ENCODE measurements around the gene NRG3.
"Not testable (repeated sequence)": the region's sequence is repeated elsewhere in the genome, so short reads cannot be mapped to it uniquely, and the experiment has no call there.

NRG3 gene

DNA sequence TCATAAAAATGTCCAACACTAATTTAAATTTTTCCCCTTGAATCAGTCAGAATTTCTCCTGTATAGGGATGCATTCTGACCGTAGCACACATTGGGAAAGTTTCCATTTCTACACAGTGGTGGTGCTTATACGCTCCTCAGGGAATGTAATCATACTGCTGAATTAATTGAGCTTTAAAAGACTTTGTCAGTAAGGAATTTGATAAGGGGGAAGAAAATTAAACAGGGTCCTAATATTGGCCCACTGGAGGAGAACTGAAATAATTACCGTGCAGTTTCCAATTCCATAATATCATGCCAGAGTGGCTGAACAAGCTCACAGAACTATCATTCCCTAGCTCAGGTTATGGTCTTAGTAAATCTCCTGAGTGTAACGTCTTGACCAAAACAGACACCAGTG, 1041.9 kb downstream of the NRG3 start:
- no peak for DNase-seq (ENCODE audit: low read depth in 2 of 2)

DNA sequence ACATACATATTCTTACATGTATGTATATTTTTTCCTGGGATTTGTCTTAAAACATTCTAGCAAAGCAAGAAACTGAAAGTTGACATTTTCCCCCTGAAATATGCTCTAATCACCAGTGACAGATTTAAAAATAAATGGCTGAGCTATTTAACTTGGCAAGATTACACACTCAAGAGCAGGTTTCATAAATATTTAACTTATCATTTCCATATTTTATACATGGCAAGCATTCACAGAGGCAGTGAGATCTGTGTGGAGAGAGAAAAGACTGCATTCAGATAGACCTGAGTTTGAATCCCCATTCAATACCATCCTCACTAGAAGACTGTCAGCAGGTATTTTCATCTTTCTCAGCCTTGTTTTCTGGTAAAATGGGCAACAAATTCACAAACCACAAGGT, 1043.0 kb downstream of the NRG3 start:
- no peak for DNase-seq (ENCODE audit: low read depth in 2 of 2)

DNA sequence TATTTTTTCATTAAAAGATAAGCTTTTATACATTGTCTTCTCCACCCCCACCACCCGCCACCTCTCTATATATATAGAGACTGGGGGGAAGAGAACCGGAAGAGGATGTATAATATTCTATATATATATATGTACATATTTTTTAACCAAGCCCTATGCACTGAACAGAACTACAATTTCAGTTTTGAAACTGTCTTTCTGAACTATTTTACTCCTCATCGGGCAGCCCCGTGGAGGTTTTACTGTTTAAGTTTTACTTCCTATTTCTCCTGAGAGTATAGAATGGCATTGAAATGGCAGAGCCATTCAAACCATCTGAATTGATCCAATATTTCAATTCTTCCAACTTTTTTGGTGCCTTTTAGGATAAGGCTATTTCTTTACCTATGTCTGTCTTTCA, 1047.1 kb downstream of the NRG3 start:
- no peak for DNase-seq (ENCODE audit: low read depth in 2 of 2)

DNA sequence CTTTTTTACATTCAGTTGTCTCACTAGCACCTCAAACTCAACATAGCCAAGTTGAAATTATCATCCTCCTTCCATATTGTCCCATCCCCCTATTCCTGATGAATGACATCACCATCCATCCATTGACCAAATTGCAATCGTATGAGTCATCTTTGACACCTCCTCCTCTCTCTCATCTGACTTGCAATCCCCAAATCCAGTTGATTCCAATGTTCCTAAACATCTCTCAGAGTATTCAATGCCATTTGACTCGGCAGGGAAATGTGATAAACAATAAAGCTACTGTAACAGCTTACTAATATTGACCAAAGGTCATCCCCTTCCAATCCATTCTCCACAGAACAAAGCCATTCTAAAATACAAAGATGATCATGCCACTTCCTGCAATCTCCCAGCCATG, 1047.8 kb downstream of the NRG3 start:
- no peak for DNase-seq (ENCODE audit: low read depth in 2 of 2)

DNA sequence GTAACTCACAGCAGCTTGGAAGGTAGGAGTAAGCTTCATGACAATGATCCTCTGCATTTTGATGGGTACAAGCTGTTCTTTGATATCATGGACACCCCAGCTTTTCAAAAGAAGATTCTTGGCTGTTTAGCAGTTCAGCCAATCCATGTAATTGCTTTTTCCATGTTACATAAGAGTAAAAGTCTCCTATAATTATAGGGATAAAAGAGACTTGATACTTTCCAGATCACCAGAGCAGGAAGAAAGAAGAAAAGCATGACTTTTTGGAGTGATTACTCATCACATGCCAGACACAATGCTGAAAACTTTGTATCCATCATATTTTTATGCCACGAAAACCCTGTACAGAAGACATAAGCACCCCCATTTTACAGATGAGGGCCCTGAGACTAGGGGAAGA, 1049.7 kb downstream of the NRG3 start:
- no peak for DNase-seq (ENCODE audit: low read depth in 2 of 2)

DNA sequence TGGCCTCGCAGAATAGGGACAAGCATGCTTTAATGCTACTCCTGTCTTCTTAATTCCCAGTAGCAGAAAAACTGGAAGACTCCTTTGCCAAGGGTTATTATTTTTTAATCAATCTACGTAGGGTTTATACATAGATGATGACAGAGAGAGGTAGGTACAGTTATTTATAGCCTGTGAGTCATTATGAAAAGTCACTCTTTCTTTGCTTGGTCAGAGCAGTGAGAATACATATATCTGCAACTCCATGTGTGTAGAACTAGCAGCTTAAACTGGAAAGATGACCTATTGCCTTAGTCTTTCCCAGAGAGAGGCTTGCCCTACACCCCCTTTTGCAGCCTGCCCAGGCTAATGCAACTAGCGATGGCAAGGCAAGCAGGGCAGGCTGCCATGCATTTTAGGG, 1050.6 kb downstream of the NRG3 start:
- no peak for DNase-seq (ENCODE audit: low read depth in 2 of 2)

DNA sequence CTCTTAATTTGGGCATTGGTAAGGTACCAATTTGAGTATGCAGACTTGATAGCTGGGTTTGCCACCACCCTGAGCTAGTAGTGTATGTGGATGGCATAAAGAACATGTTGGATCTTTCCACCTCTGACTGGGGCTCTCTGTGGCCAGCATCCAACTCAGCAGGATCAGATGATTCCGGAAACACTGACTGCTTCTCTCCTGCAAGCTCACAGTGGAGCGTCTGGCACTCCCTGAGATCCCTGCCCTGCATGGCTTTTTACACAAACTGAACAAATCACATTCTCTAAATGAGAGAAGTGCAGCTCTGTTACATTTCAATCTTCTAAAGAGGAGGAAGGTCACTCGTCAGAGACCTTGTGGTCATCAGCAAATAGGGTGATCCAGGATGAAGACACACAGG, 1057.5 kb downstream of the NRG3 start:
- no peak for DNase-seq (ENCODE audit: low read depth in 2 of 2)

DNA sequence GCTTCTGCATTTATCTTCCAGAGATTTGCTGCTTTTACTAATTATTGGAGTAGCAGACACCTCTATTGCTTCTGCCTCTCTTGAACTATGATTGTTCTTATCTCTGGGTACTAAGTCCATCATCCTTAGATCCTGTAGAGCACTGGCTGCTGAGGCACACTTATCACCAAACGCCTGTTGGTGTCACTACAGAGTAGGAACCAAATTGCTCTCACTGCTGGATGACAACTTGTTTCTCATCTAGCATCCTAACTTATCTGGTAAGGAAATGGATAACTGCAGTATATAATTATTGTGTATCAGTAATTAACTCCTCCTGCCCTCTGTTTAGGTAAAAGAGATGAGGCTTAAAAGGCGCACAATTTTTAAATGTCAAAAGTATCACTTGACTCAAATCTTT, 1059.4 kb downstream of the NRG3 start:
- no peak for DNase-seq (ENCODE audit: low read depth in 2 of 2)

DNA sequence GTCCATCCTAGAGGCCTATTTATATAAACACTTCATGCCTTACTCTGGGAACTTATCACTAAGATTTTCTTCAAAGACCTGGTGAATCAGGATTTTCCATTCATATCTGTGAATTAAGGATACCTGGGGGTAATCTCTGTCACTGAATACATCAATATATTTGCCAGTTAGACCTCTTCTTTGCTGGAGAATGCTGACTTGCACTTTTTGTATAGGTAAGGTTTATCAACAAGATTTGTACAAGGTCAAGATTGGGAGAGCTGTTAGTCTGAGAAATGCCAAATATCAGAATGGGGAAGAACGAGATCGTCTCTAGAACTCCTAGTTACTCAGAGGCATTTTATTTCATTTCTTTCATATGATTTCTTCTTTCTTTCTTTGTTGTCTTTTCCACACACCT, 1060.0 kb downstream of the NRG3 start:
- no peak for DNase-seq (ENCODE audit: low read depth in 2 of 2)

DNA sequence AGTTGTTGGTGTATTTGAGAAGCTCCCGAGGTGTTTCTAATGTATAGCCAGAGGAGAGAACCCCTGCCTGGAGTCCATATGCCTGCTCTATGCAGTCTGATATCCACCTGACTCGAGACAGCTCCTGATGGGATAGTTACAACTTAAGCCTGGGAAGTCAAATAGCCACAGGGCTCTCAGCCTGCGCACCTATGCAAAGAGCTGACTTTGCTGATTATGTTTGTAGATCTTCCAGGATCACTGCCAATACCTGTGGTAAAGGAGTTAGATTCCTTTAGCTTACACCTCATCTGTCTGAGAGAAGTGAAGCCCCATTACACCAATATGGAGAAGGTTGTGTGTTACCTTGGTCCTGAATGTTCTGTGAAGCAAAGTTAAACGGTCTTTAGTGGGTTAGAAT, 1063.3 kb downstream of the NRG3 start:
- no peak for DNase-seq (ENCODE audit: low read depth in 2 of 2)

DNA sequence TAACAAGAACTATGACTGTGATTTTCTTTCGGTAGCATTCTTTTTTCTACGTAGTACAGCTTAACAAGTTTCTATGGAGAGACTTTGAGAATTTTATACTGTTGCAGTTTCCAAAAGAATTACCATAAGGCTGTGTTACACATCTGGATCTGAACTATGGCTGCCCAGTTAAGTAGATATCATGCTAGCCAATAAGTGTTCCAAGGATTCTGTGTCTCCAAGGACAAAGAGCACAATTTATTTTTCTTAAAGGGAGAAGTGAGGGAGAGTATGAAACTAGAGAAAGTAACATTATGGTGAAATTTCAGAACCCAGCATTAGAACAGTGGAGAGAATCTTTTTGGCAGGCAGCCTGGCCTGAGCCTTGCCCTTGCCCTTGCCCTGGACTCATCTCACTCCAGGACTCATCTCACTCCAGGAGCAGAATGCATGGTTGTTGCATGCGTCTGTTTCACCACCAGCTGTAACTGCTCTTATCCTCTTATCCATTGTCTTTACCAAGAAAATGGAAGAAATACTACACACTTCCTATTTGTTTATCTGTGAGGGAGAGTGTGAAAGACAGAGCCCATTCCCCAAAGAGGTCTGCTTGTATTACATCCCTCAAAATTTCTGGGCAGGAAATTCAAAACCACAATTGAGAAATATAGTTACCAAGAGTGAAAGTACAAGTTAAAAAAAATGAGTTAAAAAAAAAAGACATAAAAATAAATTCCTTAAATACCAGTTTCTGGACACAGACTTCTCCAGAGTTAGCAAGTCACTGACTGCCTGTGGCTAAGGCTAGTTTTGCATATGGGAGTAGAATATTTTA, 1067.5 kb downstream of the NRG3 start:
- no peak for DNase-seq (ENCODE audit: low read depth in 2 of 2)

DNA sequence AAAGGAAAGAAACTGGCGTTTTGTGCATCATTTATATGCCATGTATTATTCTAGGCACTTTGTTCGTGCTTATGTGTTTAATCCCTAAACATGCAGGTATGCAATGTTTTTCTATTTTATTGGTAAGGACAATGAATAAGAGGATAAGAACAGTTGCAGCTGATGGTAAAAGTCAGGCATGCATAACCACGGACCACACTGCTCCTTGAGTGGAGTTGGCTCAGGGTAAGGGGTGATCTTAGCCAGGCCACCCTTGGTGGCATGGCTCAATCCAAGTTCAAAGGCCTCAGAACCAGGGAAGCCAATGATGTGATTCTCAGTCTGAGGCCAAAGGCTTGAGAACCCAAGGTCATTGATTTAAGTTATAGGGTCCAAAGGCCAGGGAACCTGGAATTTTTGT, 1068.1 kb downstream of the NRG3 start:
- no peak for DNase-seq (ENCODE audit: low read depth in 2 of 2)

DNA sequence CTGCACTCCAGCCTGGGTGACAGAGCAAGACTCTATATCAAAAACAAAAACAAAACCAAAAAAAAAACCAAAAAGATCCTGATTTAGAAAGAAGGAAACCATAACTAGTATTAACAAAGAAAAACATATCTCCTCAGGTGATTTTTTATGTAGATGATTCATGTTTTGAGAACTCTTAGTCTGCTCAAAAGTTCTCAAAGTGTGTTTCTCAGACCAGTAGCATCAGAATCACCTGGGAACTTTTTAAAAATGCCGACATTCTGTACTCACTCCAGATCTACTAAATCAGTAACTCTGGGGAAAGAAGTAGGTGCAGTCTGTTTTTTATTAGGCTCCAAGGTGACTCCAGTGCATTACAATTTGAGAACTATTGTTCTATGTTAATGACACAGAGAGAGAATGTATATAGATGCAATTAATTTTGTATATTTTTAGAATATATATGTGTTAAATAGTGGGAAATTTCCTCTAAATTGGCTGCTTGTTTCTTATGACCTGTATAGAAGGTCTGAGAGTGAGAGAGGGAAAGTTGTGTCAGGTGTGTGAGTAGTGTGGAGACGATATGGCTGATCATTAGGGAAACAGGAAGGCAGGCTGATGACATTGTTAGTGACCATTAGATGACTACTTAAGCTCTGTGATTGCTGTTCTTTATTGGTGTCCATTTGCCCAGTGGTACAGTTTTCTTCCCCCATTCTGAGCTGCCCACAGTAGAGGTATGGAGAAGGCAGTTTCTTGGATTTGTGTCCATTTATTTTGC, 1075.0 kb downstream of the NRG3 start:
- DNase-seq (ENCODE audit: low read depth in 2 of 2): no peak

DNA sequence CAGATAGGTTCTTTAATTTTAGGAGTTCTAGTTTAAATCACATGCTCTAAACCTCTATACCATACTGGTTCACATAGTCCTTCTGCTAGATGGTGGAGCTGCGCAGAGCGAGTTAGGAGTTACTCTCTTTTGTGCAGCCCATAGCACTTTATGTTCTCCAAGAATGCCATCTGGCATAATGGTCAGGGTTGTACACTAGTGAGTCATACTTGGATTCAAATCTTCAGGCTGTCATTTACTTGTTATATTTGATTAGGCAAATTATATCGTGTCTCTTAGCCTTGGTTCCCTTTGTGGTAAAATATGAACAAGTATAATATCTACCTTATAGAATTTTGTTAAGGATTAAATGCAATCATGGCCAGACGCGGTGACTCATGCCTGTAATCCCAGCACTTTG, 1078.3 kb downstream of the NRG3 start:
- DNase-seq (ENCODE audit: low read depth in 2 of 2): no peak

DNA sequence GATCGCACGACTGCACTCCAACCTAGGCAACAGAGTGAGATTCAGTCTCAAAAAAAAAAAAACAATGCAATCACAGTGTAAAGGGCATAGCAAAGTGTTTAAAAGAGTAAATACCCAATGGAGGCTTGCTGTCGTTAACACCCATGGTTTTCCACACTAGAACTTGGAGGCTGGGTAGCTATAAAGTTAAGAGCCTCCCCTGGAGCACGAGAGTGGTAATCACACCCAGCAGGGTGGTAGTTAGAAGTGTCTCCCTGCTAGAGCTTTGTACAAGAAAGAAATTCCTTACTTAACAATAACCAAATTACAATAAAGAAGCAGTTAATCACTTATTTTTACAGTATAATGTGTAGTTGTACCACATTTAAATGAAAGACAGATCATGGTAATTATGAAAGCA, 1078.9 kb downstream of the NRG3 start:
- no peak for DNase-seq (ENCODE audit: low read depth in 2 of 2)

DNA sequence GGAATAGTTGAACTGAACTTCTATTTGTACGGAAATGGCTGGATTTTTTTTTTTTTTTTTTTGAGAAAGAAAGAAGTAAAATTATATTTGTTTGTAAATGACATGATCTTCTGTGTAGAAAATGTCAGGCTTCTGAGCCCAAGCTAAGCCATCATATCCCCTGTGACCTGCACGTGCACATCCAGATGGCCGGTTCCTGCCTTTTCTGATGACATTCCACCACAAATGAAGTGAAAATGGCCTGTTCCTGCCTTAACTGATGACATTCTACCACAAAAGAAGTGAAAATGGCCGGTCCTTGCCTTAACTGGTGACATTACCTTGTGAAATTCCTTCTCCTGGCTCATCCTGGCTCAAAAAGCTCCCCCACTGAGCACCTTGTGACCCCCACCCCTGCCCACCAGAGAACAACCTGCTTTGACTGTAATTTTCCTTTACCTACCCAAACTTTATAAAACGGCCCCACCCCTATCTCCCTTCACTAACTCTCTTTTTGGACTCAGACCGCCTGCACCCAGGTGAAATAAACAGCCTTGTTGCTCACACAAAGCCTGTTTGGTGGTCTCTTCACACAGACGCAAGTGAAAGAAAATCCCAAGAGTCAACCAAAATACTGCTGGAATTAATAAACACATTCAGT, 1085.5 kb downstream of the NRG3 start:
- DNase-seq (ENCODE audit: low read depth in 2 of 2): not testable (repeated sequence)

DNA sequence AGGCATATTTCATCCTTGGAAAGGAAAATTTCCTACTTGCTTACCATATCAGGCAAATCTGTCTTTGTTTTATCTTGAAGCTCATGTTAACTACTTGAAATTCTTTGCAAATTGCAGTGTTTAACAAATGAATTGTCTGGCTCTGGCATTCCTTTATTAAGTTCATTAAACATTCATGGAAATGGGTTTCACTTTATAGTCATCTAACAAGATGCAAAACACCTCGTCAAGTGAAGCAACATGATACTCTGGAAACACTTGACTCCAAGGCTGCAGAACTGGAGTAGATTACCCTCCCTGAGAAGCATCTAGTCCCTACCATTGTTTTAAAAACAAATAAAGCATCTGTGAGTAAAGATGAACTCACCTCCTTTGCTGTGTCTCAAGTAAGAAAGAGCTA, 1086.9 kb downstream of the NRG3 start:
- no peak for DNase-seq (ENCODE audit: low read depth in 2 of 2)

DNA sequence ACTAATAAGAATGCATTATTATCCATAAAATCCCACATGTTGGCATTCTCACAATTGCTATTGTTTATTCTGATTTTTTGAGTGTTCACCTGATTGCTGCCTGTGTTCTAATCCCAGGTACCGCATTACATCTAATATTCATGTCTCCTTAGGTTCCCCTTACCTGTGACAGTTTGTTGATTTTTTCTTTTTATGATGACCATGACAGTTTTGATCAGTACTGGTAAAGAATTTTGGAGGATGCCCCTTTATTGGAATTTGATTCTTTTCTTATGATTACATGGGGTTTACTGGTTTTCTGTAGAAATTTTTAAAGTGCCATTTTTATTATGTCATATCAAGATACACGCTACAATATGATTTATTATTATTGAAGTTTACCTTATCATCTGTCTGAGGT, 1091.1 kb downstream of the NRG3 start:
- no peak for DNase-seq (ENCODE audit: low read depth in 2 of 2)

DNA sequence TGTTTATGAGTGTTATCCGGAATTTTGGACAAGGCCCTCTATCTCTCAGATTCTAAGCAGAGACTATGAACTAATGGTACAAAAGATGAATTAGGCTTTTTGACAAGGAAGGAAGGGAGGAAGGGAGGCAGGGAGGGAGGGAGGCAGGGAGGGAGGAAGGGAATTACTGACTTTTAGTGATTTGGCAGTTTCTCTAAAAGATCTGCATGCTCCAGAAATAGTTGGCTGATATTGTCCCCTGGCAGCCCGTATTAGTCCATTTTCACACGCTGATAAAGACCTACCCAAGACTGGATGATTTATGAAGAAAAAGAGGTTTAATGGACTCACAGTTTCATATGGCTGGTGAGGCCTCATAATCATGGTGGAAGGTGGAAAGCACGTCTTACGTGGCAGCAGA, 1093.5 kb downstream of the NRG3 start:
- DNase-seq (ENCODE audit: low read depth in 2 of 2): no peak

DNA sequence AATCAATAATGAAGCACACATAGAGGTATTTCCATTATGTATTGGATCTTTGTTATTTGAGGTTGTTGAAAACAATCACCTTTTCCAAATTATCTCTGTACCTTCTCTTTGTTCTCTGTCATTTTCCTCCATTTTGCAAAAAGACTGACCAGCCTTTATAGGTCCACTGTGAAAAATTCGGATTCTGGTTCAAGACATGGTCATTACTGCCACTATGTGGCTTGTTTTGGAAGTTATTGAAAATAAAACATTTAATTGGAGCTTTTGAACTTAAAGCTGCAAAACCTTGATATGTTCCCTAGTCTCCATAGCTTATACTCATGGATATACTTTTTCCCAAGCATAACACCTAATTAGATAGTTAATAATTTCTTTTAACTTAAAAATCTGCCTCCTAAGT, 1094.4 kb downstream of the NRG3 start:
- DNase-seq (ENCODE audit: low read depth in 2 of 2): no peak

DNA sequence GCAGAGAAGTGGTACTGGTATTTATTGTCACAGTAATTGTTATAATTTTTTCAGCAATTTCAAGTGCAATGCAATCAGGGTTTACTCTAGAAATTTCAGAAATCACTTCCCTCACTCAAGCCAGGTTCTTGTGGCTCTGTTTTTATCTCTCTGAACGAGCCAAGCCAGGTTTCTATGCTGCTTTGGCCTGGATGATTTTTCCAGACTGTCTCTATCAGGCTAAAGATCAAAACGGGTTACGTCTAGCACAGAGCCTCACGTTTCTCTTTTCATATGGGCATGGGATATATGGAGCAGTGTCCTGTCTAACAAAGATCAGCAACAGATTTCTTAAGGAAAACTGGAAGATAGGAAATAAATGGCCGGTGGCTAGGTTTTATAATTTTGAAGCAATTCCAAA, 1105.3 kb downstream of the NRG3 start:
- DNase-seq (ENCODE audit: low read depth in 2 of 2): no peak

DNA sequence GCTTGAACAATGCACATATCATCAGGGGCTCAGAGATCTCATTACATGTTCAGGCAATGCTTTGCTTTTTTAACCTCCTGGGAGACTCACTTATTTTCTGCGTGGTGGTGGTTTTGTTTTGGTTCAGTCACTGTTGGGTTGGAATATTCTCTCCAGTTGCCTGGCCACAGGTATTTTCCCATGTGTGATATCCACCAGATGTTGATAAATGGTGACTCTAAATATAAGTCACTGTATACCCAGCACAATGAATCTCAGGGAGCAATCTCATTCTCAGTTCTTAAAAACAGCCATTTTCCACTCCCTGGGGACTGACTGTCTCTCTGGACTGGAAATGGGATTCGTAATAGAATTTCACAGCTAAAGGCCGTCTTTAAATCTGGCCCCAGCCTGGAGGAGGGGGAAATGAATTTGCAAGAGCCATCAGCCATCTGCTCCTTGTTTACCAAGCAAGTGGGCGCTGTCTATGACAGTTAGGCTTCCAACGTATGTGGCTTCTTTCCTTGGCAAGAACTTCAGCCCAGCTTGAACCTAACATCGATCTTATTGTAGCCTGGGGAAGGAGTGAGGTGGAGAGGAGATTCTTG, 1106.2 kb downstream of the NRG3 start:
- DNase-seq (ENCODE audit: low read depth in 2 of 2): no peak
